Caco-2 (cell line): ENCODE results near the gene DSCAML1. TPM values are rescaled to one million over a fixed set of nuclear protein-coding genes. Genes with fewer than 3 reads are reported as not detected.

Source experiments
- BruUV-seq: library from RNA; stranded (reverse); fragments of 400-500 nt; replicated peaks from 2 replicates; lab custom pipeline; 2021; lab: Mats Ljungman, UMichigan
- CTCF ChIA-PET: fragments of 300-600 bp; sonication (Branson Sonifier 250); formaldehyde crosslinking; loops from one replicate; lab custom pipeline; 2022; ENCODE audit warnings: antibody characterized with exemption; lab: Charles Lee
- POLR2A ChIA-PET: fragments of 300-600 bp; sonication (Branson Sonifier 250); formaldehyde crosslinking; loops from one replicate; lab custom pipeline; 2022; ENCODE audit warnings: antibody characterized with exemption; lab: Charles Lee
- DNase-seq, 2 experiments: peaks; one replicate each; pipeline versions ENCODE4 v3.0.0 to v3.0.0-alpha.2; 2020 to 2022
- H3K27me3 ChIP-seq: replicated peaks from 2 replicates; pipeline ENCODE4 v1.6.0; 2011; ENCODE audit warnings: low read length; ENCODE audit not compliant: control insufficient read depth, insufficient read depth
- H3K36me3 ChIP-seq: 2 replicates; pipeline ENCODE4 v1.5.1; 2011; ENCODE audit warnings: low read length; ENCODE audit not compliant: control insufficient read depth, insufficient read depth
- H3K4me1 ChIP-seq: fragments of 250-450 bp; sonication (Bioruptor Pico); 2 replicates; pipeline ENCODE4 v1.5.1; 2020; ENCODE audit warnings: mild to moderate bottlenecking
- H3K4me3 ChIP-seq: 2 replicates; pipeline ENCODE4 v1.5.1; 2011; ENCODE audit warnings: low read depth, mild to moderate bottlenecking, control low read depth, low read length
- H3K9me3 ChIP-seq: fragments of 250-450 bp; sonication (Bioruptor Pico); 2 replicates; pipeline ENCODE4 v1.5.1; 2020; ENCODE audit warnings: mild to moderate bottlenecking, moderate library complexity
- H3K27ac Mint-ChIP-seq: one replicate; pipeline ENCODE4 v1.8.0; 2022; ENCODE audit warnings: mixed read lengths; ENCODE audit not compliant: unreplicated experiment
- H3K27me3 Mint-ChIP-seq: one replicate; pipeline ENCODE4 v1.8.0; 2022; ENCODE audit warnings: mixed read lengths; ENCODE audit not compliant: insufficient read depth, unreplicated experiment
- H3K36me3 Mint-ChIP-seq: one replicate; pipeline ENCODE4 v1.8.0; 2022; ENCODE audit warnings: mild to moderate bottlenecking, mixed read lengths; ENCODE audit not compliant: insufficient read depth, unreplicated experiment
- H3K4me1 Mint-ChIP-seq: one replicate; pipeline ENCODE4 v1.8.0; 2022; ENCODE audit warnings: low read depth, mixed read lengths; ENCODE audit not compliant: unreplicated experiment
- H3K4me3 Mint-ChIP-seq: one replicate; pipeline ENCODE4 v1.8.0; 2022; ENCODE audit warnings: mild to moderate bottlenecking, moderate library complexity, mixed read lengths; ENCODE audit not compliant: unreplicated experiment
- H3K9me3 Mint-ChIP-seq: one replicate; pipeline ENCODE4 v1.8.0; 2022; ENCODE audit warnings: mixed read lengths; ENCODE audit not compliant: unreplicated experiment
- CTCF ChIP-seq, 2 experiments: fragments of 200-600 bp in 1 of 2; IDR thresholded peaks; 1 replicate in 1 of 2; 2 replicates in 1 of 2; pipeline versions ENCODE4 v1.5.1 to v1.8.0; 2011 to 2022; ENCODE audit warnings: antibody characterized with exemption in 1 of 2, control low read depth in 1 of 2, inconsistent platforms in 1 of 2, low read depth in 1 of 2, low read length in 1 of 2, mild to moderate bottlenecking in 1 of 2, moderate library complexity in 1 of 2; ENCODE audit not compliant: insufficient read depth in 1 of 2, severe bottlenecking in 1 of 2, unreplicated experiment in 1 of 2
- intact Hi-C: fragments of 100-400 bp; cut with micrococcal nuclease; formaldehyde crosslinking; loops from one replicate; pipeline ENCODE4 v1.10.0; 2022; ENCODE audit not compliant: unreplicated experiment
- total RNA-seq: library from RNA; stranded (reverse); gene quantifications from 2 replicates; pipeline ENCODE4 v1.2.3, GENCODE V29; 2022

The DSCAML1 gene
- total RNA-seq, 1 experiment from 2014 or later, result not detected

GRCh38 chr11:117663414-117663813, 133.6 kb downstream of the DSCAML1 start:
- no peak for TF ChIP-seq CTCF (IDR thresholded peaks at IDR 0.05; ENCODE audit: insufficient read depth in 1 of 2, low read depth in 1 of 2, low read length in 1 of 2, severe bottlenecking in 1 of 2, unreplicated experiment in 1 of 2)
- ChIA-PET POLR2A (no interaction called here), CTCF (interaction anchor here (0.6 kb wide), 1 partner anchor 10 kb away, joined by 3 read pairs; no protein-coding TSS in a partner anchor)
- Histone ChIP-seq H3K4me3 (no peak overlapping the region), H3K4me1 (peaks cover 23% of the 10 kb centered on the region), H3K9me3 (no peaks in the 10 kb centered on the region), H3K36me3 (no peaks in the 10 kb centered on the region), H3K27me3 (no peaks in the 10 kb centered on the region)
- H3K27ac Mint-ChIP-seq, result no peak overlapping the region
- no peak for DNase-seq
- no peaks in the 10 kb centered on the region for H3K36me3 Mint-ChIP-seq
- H3K4me3 Mint-ChIP-seq, result no peak overlapping the region
- H3K27me3 Mint-ChIP-seq, result no peaks in the 10 kb centered on the region
- BruUV-seq, result no TSS peak
- intact Hi-C loops, result no loop called here
- peaks cover 22% of the 10 kb centered on the region for H3K4me1 Mint-ChIP-seq
- H3K9me3 Mint-ChIP-seq, result no peaks in the 10 kb centered on the region

- ChIA-PET POLR2A (no interaction called here), CTCF (interaction anchor here (0.6 kb wide), 1 partner anchor 10 kb away, joined by 3 read pairs; no protein-coding TSS in a partner anchor)
- Histone ChIP-seq H3K27me3 (no peaks in the 10 kb centered on the region), H3K9me3 (no peaks in the 10 kb centered on the region), H3K4me1 (peaks cover 23% of the 10 kb centered on the region), H3K4me3 (no peak overlapping the region), H3K36me3 (no peaks in the 10 kb centered on the region)
- intact Hi-C loops, result no loop called here
- TF ChIP-seq CTCF (IDR thresholded peaks at IDR 0.05; ENCODE audit: insufficient read depth in 1 of 2, low read depth in 1 of 2, low read length in 1 of 2, severe bottlenecking in 1 of 2, unreplicated experiment in 1 of 2), result no peak
- Mint-ChIP-seq H3K9me3 (no peaks in the 10 kb centered on the region), H3K4me1 (peaks cover 22% of the 10 kb centered on the region), H3K36me3 (no peaks in the 10 kb centered on the region), H3K27me3 (no peaks in the 10 kb centered on the region), H3K27ac (no peak overlapping the region), H3K4me3 (no peak overlapping the region)
- no TSS peak for BruUV-seq
- DNase-seq, result no peak
These were observed 134.2 kb downstream of the DSCAML1 start for GRCh38 chr11:117662671-117663269.

DNA sequence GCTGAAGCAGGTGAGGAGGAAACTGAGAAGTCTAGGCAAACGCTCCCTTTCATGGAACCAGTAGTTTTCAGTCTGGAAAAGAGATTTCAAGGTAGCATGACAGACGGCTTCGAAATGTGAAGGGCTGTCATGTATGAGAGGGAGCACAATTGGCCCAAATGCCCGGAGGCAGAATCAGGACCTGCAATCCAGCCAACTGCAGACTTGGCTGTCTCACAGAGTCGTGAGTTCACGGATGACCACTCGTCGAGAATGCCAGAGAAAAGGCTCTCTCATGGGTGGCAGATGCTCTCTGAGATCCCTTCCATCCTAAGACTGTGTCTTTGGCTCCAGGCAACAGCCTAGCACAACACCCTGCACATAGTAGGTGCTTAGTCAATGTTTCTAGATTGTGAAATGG, 134.8 kb downstream of the DSCAML1 start:
- no peaks in the 10 kb centered on the region for H3K27me3 ChIP-seq

More for the DNA sequence above, 134.8 kb downstream of the DSCAML1 start:
- Mint-ChIP-seq H3K27me3 (no peaks in the 10 kb centered on the region), H3K27ac (no peak overlapping the region), H3K9me3 (no peaks in the 10 kb centered on the region), H3K4me3 (no peak overlapping the region), H3K36me3 (no peaks in the 10 kb centered on the region), H3K4me1 (peaks cover 22% of the 10 kb centered on the region)
- no TSS peak for BruUV-seq
- ChIA-PET CTCF (no interaction called here), POLR2A (no interaction called here)
- Histone ChIP-seq H3K4me1 (peaks cover 23% of the 10 kb centered on the region), H3K4me3 (no peak overlapping the region), H3K9me3 (no peaks in the 10 kb centered on the region), H3K36me3 (no peaks in the 10 kb centered on the region)
- no peak for TF ChIP-seq CTCF (IDR thresholded peaks at IDR 0.05; ENCODE audit: insufficient read depth in 1 of 2, low read depth in 1 of 2, low read length in 1 of 2, severe bottlenecking in 1 of 2, unreplicated experiment in 1 of 2)
- no peak for DNase-seq
- intact Hi-C loops, result no loop called here
